Measurements from ENCODE around the gene UGT1A6.

DNA sequence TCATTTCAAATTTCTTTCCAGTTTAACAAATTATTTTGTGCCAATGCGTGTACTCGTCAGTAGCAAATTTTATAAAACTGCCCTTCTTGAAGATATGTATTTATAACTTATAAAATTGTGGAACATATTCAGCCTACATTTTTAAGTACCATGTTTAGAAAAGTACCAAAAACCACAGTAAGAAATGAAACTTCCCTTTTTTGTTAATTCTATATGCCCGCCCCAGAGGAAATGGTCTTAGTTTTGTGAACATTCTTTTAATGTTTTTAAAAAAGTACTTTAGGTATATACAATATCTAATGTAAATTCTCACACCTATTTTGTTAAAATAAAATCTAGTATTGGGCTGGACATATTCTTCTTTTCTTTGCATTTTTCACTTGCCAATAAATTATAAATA lies 19.8 kb upstream of the UGT1A6 start:
- TF ChIP-seq CTCF (conservative IDR thresholded peaks at IDR 0.05; ENCODE audit: low read depth, low read length) (no peak), MAZ (IDR thresholded peaks at IDR 0.05; ENCODE audit: borderline replicate concordance, low read depth, low read length) (no peak), POLR2A (IDR thresholded peaks at IDR 0.05; ENCODE audit: low read depth, low read length) (no peak), SMC3 (IDR thresholded peaks at IDR 0.05; ENCODE audit: low read depth, low read length) (no peak), BHLHE40 (IDR thresholded peaks at IDR 0.05; ENCODE audit: low read depth, low read length) (no peak), CHD1 (IDR thresholded peaks at IDR 0.05; ENCODE audit: low read depth, low read length) (no peak), NFE2L2 (IDR thresholded peaks at IDR 0.05; ENCODE audit: low read depth, low read length) (no peak)
- TF ChIP-seq, protein P1, sequence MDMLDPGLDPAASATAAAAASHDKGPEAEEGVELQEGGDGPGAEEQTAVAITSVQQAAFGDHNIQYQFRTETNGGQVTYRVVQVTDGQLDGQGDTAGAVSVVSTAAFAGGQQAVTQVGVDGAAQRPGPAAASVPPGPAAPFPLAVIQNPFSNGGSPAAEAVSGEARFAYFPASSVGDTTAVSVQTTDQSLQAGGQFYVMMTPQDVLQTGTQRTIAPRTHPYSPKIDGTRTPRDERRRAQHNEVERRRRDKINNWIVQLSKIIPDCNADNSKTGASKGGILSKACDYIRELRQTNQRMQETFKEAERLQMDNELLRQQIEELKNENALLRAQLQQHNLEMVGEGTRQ (IDR thresholded peaks at IDR 0.05; ENCODE audit: low read depth, low read length) = no peak

Measured in IMR-90 (cell line).